HepG2 (cell line): ENCODE measurements around the gene PRSS27. TPM values are rescaled to one million over a fixed set of nuclear protein-coding genes. Genes with fewer than 3 reads are reported as not detected.

Source experiments
- CBX1 ChIP-seq: IDR thresholded peaks from one replicate; pipeline ENCODE4 v1.6.1; 2016; ENCODE audit warnings: antibody characterized with exemption, low read depth
- FLYWCH1 ChIP-seq: sonication (generic); formaldehyde crosslinking; IDR thresholded peaks from 2 replicates; pipeline ENCODE4 v1.8.1; 2023; ENCODE audit warnings: mild to moderate bottlenecking, missing genetic modification reagents
- MBD4 ChIP-seq: IDR thresholded peaks from 2 replicates; pipeline ENCODE4 v1.6.1; 2012; ENCODE audit warnings: low read length, inconsistent platforms, borderline replicate concordance
- MED13 ChIP-seq: sonication (generic); formaldehyde crosslinking; IDR thresholded peaks from 2 replicates; pipeline ENCODE4 v1.5.0; 2020; ENCODE audit warnings: missing genetic modification reagents
- RBFOX2 ChIP-seq: fragments of 200-400 bp; formaldehyde crosslinking; IDR thresholded peaks from 2 replicates; pipeline ENCODE4 v1.6.1; 2017; ENCODE audit warnings: low read depth, mild to moderate bottlenecking, low read length
- ZNF382 ChIP-seq: sonication (generic); formaldehyde crosslinking; IDR thresholded peaks from 2 replicates; pipeline ENCODE4 v1.5.0; 2020; ENCODE audit warnings: missing genetic modification reagents, mild to moderate bottlenecking, borderline replicate concordance
- ZNF567 ChIP-seq: sonication (generic); formaldehyde crosslinking; IDR thresholded peaks from 2 replicates; pipeline ENCODE4 v1.8.1; 2023; ENCODE audit warnings: mild to moderate bottlenecking, missing genetic modification reagents, borderline replicate concordance
- ZNF749 ChIP-seq: sonication (generic); formaldehyde crosslinking; IDR thresholded peaks from 2 replicates; pipeline ENCODE4 v1.8.0; 2022; ENCODE audit warnings: mild to moderate bottlenecking, missing genetic modification reagents, moderate library complexity, borderline replicate concordance
- polyA plus RNA-seq, 8 experiments: library from polyadenylated mRNA; depleted of rRNA in 3 of 8; stranded (reverse) in 7 of 8; unstranded in 1 of 8; fragments of >200 nt; fragmentation: Illumina TruSeq in 4 of 8; extraction: Trizol in 4 of 8; gene quantifications; 2 replicates each; pipeline versions ENCODE4 v1.2.1 to v1.2.3, GENCODE V29; 2011 to 2016; ENCODE audit warnings: low read depth in 4 of 8, missing spikeins in 1 of 8, mixed read lengths in 1 of 8; ENCODE audit not compliant: insufficient read depth in 1 of 8
- total RNA-seq, 5 experiments: library from RNA; depleted of rRNA; stranded (reverse); fragments of >200 nt; fragmentation: Illumina TruSeq; extraction: Trizol; gene quantifications; 2 replicates each; pipeline ENCODE4 v1.2.3, GENCODE V29; 2016; ENCODE audit warnings: low read depth in 1 of 5
- TF ChIP-seq, protein P1 (sequence below): sonication (generic); formaldehyde crosslinking; IDR thresholded peaks from 2 replicates; pipeline ENCODE4 v1.4.0; 2020; ENCODE audit warnings: missing genetic modification reagents
- TF ChIP-seq, protein P2 (sequence below): sonication (generic); formaldehyde crosslinking; IDR thresholded peaks from 2 replicates; pipeline ENCODE4 v1.4.0; 2020; ENCODE audit warnings: missing genetic modification reagents, borderline replicate concordance
- TF ChIP-seq, protein P3 (sequence below): sonication (generic); formaldehyde crosslinking; IDR thresholded peaks from 2 replicates; pipeline ENCODE4 v1.4.0; 2020; ENCODE audit warnings: mild to moderate bottlenecking, low read depth, missing genetic modification reagents
- TF ChIP-seq, protein P4 (sequence below): sonication (generic); formaldehyde crosslinking; IDR thresholded peaks from 2 replicates; pipeline ENCODE4 v1.5.0; 2020; ENCODE audit warnings: missing genetic modification reagents
- TF ChIP-seq, protein P5 (sequence below): sonication (generic); formaldehyde crosslinking; IDR thresholded peaks from 2 replicates; pipeline ENCODE4 v1.4.0; 2020; ENCODE audit warnings: missing genetic modification reagents
- TF ChIP-seq, protein P6 (sequence below): sonication (generic); formaldehyde crosslinking; IDR thresholded peaks from 2 replicates; pipeline ENCODE4 v1.5.1; 2020; ENCODE audit warnings: missing genetic modification reagents, mild to moderate bottlenecking, borderline replicate concordance
- TF ChIP-seq, protein P7 (sequence below): sonication (generic); formaldehyde crosslinking; IDR thresholded peaks from 2 replicates; pipeline ENCODE4 v1.4.0; 2020; ENCODE audit warnings: mild to moderate bottlenecking, missing genetic modification reagents

The PRSS27 gene
- total and polyA plus RNA-seq, 2 of the 13 experiments (the other 11 are each of a cell fraction or from before 2014, with no cell fraction given): 0.20 to 0.73 TPM

DNA sequence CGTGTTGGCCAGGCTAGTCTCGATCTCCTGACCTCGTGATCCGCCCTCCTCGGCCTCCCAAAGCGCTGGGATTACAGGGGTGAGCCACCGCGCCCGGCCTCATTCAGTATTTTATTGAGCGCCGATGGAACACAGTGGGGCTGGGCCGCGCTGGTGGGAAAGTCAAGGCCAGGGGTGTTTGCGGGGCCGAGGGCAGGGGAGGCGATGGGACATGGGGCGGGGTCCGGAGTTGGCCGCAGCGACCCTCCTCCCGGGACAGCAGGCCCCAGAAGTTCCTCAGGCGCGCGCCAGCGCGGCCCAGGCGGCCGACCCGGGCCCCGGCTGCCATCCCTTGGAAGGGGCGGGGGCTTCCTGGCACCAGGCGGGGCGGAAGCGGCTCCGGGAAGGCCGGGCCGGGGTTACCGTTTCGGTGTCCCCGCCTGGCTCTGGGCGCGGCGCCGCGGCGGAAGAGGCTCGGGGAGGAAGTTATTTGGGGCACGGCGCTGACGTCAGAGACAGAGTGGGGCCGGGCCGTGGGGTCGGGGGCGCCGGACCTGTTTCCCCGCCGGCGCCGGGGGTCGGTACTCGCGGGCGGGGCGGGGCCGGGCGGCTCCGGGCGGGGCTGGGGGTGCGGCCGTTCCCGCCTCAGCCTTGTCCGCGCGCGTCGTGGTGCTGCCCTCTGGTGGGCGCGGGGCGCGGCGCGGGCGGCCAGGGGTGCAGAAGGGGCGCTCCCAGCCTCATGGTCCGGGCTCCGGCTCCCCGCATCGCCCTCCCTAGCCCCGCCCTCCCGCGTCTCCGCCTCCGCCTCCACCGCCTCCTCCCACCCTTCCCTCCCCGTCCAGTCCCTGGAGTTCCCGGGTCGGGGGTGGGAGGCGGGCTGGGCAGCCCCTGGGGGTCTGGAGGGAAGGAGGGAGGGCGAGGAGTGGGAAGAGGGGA, 952 bp upstream of the PRSS27 start (continued):
- TF ChIP-seq, protein P1, sequence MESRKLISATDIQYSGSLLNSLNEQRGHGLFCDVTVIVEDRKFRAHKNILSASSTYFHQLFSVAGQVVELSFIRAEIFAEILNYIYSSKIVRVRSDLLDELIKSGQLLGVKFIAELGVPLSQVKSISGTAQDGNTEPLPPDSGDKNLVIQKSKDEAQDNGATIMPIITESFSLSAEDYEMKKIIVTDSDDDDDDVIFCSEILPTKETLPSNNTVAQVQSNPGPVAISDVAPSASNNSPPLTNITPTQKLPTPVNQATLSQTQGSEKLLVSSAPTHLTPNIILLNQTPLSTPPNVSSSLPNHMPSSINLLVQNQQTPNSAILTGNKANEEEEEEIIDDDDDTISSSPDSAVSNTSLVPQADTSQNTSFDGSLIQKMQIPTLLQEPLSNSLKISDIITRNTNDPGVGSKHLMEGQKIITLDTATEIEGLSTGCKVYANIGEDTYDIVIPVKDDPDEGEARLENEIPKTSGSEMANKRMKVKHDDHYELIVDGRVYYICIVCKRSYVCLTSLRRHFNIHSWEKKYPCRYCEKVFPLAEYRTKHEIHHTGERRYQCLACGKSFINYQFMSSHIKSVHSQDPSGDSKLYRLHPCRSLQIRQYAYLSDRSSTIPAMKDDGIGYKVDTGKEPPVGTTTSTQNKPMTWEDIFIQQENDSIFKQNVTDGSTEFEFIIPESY (CRISPR knock-in tag): no peak
- TF ChIP-seq, protein P2, sequence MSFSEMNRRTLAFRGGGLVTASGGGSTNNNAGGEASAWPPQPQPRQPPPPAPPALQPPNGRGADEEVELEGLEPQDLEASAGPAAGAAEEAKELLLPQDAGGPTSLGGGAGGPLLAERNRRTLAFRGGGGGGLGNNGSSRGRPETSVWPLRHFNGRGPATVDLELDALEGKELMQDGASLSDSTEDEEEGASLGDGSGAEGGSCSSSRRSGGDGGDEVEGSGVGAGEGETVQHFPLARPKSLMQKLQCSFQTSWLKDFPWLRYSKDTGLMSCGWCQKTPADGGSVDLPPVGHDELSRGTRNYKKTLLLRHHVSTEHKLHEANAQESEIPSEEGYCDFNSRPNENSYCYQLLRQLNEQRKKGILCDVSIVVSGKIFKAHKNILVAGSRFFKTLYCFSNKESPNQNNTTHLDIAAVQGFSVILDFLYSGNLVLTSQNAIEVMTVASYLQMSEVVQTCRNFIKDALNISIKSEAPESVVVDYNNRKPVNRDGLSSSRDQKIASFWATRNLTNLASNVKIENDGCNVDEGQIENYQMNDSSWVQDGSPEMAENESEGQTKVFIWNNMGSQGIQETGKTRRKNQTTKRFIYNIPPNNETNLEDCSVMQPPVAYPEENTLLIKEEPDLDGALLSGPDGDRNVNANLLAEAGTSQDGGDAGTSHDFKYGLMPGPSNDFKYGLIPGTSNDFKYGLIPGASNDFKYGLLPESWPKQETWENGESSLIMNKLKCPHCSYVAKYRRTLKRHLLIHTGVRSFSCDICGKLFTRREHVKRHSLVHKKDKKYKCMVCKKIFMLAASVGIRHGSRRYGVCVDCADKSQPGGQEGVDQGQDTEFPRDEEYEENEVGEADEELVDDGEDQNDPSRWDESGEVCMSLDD (CRISPR knock-in tag): peak; percentile 76; the same call in 1 of the 2 replicates
- TF ChIP-seq ZNF382 (no peak), FLYWCH1 (CRISPR knock-in tag) (no peak), CBX1 (peak; percentile 4), ZNF749 (CRISPR knock-in tag) (no peak), MED13 (CRISPR knock-in tag) (0 out of 2 replicates have a peak, but pooled peaks have one; percentile 22), RBFOX2 (peak; percentile 78), ZNF567 (no peak), MBD4 (no peak)
- TF ChIP-seq, protein P3, sequence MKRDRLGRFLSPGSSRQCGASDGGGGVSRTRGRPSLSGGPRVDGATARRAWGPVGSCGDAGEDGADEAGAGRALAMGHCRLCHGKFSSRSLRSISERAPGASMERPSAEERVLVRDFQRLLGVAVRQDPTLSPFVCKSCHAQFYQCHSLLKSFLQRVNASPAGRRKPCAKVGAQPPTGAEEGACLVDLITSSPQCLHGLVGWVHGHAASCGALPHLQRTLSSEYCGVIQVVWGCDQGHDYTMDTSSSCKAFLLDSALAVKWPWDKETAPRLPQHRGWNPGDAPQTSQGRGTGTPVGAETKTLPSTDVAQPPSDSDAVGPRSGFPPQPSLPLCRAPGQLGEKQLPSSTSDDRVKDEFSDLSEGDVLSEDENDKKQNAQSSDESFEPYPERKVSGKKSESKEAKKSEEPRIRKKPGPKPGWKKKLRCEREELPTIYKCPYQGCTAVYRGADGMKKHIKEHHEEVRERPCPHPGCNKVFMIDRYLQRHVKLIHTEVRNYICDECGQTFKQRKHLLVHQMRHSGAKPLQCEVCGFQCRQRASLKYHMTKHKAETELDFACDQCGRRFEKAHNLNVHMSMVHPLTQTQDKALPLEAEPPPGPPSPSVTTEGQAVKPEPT (CRISPR knock-in tag): no peak
- TF ChIP-seq, protein P4, sequence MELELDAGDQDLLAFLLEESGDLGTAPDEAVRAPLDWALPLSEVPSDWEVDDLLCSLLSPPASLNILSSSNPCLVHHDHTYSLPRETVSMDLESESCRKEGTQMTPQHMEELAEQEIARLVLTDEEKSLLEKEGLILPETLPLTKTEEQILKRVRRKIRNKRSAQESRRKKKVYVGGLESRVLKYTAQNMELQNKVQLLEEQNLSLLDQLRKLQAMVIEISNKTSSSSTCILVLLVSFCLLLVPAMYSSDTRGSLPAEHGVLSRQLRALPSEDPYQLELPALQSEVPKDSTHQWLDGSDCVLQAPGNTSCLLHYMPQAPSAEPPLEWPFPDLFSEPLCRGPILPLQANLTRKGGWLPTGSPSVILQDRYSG (CRISPR knock-in tag): no peak
- TF ChIP-seq, protein P5, sequence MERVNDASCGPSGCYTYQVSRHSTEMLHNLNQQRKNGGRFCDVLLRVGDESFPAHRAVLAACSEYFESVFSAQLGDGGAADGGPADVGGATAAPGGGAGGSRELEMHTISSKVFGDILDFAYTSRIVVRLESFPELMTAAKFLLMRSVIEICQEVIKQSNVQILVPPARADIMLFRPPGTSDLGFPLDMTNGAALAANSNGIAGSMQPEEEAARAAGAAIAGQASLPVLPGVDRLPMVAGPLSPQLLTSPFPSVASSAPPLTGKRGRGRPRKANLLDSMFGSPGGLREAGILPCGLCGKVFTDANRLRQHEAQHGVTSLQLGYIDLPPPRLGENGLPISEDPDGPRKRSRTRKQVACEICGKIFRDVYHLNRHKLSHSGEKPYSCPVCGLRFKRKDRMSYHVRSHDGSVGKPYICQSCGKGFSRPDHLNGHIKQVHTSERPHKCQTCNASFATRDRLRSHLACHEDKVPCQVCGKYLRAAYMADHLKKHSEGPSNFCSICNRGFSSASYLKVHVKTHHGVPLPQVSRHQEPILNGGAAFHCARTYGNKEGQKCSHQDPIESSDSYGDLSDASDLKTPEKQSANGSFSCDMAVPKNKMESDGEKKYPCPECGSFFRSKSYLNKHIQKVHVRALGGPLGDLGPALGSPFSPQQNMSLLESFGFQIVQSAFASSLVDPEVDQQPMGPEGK (CRISPR knock-in tag): peak; percentile 88
- TF ChIP-seq, protein P6, sequence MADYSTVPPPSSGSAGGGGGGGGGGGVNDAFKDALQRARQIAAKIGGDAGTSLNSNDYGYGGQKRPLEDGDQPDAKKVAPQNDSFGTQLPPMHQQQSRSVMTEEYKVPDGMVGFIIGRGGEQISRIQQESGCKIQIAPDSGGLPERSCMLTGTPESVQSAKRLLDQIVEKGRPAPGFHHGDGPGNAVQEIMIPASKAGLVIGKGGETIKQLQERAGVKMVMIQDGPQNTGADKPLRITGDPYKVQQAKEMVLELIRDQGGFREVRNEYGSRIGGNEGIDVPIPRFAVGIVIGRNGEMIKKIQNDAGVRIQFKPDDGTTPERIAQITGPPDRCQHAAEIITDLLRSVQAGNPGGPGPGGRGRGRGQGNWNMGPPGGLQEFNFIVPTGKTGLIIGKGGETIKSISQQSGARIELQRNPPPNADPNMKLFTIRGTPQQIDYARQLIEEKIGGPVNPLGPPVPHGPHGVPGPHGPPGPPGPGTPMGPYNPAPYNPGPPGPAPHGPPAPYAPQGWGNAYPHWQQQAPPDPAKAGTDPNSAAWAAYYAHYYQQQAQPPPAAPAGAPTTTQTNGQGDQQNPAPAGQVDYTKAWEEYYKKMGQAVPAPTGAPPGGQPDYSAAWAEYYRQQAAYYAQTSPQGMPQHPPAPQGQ: no peak
- TF ChIP-seq, protein P7, sequence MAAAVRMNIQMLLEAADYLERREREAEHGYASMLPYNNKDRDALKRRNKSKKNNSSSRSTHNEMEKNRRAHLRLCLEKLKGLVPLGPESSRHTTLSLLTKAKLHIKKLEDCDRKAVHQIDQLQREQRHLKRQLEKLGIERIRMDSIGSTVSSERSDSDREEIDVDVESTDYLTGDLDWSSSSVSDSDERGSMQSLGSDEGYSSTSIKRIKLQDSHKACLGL (CRISPR knock-in tag): no peak
